HL-60 (cell line): Measurements from ENCODE around the gene PLA2G4D.

Experiments
- DNase-seq, 2 experiments: peaks; one replicate each; pipeline ENCODE4 v3.0.0-alpha.2; 2010 to 2020; ENCODE audit warnings: low read depth in 1 of 2, low spot score in 1 of 2
- H3K27ac ChIP-seq: fragments of 250-450 bp; sonication (Bioruptor Pico); replicated peaks from 2 replicates; pipeline ENCODE4 v1.5.1; 2020; ENCODE audit warnings: mild to moderate bottlenecking, moderate library complexity
- H3K27me3 ChIP-seq: fragments of 250-450 bp; sonication (Bioruptor Pico); 2 replicates; pipeline ENCODE4 v1.5.1; 2021; ENCODE audit warnings: mild to moderate bottlenecking, moderate library complexity; ENCODE audit not compliant: insufficient read depth, poor library complexity, severe bottlenecking
- H3K4me3 ChIP-seq: replicated peaks from 2 replicates; pipeline ENCODE4 v1.5.1; 2011; ENCODE audit warnings: mild to moderate bottlenecking, control low read depth, low read length; ENCODE audit not compliant: insufficient read depth
- GABPA ChIP-seq: IDR thresholded peaks from 2 replicates; pipeline ENCODE4 v1.6.1; 2012; ENCODE audit warnings: low read depth
- POLR2AphosphoS5 ChIP-seq: IDR thresholded peaks from 2 replicates; pipeline ENCODE4 v1.6.1; 2012; ENCODE audit warnings: low read depth
- REST ChIP-seq: IDR thresholded peaks from 2 replicates; pipeline ENCODE4 v1.6.1; 2012; ENCODE audit warnings: low read depth; ENCODE audit not compliant: insufficient replicate concordance
- SPI1 ChIP-seq: IDR thresholded peaks from 2 replicates; pipeline ENCODE4 v1.6.1; 2012; ENCODE audit warnings: low read depth, mild to moderate bottlenecking, borderline replicate concordance
- TF ChIP-seq, protein P1 (sequence below): IDR thresholded peaks from one replicate; pipeline ENCODE4 v1.5.1; 2011; ENCODE audit warnings: low read length, control low read depth, inconsistent platforms; ENCODE audit not compliant: insufficient read depth

The PLA2G4D gene

DNA sequence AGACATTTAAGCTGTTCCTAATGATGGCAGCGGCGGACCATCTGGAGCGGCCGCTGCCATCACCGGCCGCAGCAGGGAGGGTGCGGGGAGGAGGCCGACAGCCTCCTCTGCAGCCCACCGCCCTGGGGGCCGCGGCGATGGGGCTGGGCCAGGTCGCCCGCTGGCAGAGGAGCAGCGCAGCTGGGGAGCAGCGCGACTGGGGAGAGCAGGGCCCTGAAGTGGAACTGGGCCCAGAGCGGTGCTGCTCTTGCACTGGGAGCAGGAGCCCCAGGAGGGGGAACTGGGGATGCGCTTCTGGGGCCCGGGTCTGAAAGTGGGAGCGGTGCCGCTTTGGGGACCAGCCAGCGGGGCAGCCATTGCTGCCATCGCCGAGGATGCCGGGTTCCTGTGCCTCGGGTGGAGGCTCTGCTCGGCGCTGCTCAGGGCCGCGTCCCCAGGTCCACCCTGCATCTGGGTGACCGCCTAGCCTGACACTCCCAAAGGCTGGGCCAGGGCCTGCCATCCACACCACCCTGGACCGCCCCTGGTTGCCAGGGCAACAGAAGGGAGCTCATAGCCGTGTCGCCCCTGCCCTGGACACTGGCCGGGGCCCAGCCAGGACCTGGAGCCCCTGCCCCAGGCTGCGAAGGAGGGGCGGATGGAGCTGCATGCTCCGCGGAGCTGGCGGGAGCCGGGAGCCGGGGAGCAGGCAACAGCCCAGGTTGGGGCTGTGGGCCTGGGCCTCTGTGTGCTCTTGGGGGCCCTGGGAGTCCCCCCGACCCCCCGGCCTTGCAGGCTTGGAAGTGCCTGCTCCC lies 58.1 kb downstream of the PLA2G4D start:
- Histone ChIP-seq H3K27me3 (no peaks in the 10 kb centered on the region), H3K4me3 (no peak overlapping the region), H3K27ac (no peak overlapping the region)
- TF ChIP-seq SPI1 (no peak), REST (no peak), GABPA (no peak), POLR2AphosphoS5 (no peak)
- TF ChIP-seq, protein P1, sequence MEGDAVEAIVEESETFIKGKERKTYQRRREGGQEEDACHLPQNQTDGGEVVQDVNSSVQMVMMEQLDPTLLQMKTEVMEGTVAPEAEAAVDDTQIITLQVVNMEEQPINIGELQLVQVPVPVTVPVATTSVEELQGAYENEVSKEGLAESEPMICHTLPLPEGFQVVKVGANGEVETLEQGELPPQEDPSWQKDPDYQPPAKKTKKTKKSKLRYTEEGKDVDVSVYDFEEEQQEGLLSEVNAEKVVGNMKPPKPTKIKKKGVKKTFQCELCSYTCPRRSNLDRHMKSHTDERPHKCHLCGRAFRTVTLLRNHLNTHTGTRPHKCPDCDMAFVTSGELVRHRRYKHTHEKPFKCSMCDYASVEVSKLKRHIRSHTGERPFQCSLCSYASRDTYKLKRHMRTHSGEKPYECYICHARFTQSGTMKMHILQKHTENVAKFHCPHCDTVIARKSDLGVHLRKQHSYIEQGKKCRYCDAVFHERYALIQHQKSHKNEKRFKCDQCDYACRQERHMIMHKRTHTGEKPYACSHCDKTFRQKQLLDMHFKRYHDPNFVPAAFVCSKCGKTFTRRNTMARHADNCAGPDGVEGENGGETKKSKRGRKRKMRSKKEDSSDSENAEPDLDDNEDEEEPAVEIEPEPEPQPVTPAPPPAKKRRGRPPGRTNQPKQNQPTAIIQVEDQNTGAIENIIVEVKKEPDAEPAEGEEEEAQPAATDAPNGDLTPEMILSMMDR = no peak
- DNase-seq = no peak

DNA sequence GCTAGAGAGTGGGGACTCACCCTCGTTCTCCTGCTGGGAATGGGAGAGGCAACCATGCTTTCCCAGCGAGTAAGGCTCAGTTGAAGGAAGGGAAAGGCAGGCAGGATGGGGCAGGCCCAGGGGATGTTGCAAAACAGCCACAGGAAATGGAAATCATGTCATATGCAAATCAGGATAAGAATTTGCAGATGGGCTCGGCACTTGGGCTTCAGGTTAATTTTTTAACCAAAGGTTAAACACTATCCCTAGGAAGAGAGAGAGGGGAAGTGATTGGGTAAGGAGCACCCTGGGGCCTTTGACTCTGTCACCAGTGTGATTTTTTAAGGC lies 59.0 kb downstream of the PLA2G4D start:
- H3K27me3 ChIP-seq = no peaks in the 10 kb centered on the region
- DNase-seq = peak in 1 of 2 experiments; percentile 29
- H3K27ac ChIP-seq = no peak overlapping the region
- TF ChIP-seq, protein P1 = no peak
- TF ChIP-seq SPI1 (peak; percentile 17; the same call in 1 of the 2 replicates), POLR2AphosphoS5 (no peak)
- no peak overlapping the region for H3K4me3 ChIP-seq

GRCh38 chr15:42034628-42035434 lies 59.5 kb downstream of the PLA2G4D start:
- no peak overlapping the region for H3K4me3 ChIP-seq
- no peak for DNase-seq
- H3K27me3 ChIP-seq = no peaks in the 10 kb centered on the region
- H3K27ac ChIP-seq = no peak overlapping the region
- TF ChIP-seq, protein P1 = no peak
- TF ChIP-seq GABPA (no peak), REST (no peak), SPI1 (no peak), POLR2AphosphoS5 (no peak)
